Fibroblast of skin of abdomen (primary cell): ENCODE data around the gene TNRC6A.
A peak's percentile ranks its signal among the peaks of the same experiment; 100 is the strongest.
"Not testable (repeated sequence)": the region's sequence is repeated elsewhere in the genome, so short reads cannot be mapped to it uniquely, and the experiment has no call there.

ENCODE experiments used
- DNase-seq: peaks from one replicate; pipeline ENCODE4 v3.0.0-alpha.2; 2013

The TNRC6A gene

DNA sequence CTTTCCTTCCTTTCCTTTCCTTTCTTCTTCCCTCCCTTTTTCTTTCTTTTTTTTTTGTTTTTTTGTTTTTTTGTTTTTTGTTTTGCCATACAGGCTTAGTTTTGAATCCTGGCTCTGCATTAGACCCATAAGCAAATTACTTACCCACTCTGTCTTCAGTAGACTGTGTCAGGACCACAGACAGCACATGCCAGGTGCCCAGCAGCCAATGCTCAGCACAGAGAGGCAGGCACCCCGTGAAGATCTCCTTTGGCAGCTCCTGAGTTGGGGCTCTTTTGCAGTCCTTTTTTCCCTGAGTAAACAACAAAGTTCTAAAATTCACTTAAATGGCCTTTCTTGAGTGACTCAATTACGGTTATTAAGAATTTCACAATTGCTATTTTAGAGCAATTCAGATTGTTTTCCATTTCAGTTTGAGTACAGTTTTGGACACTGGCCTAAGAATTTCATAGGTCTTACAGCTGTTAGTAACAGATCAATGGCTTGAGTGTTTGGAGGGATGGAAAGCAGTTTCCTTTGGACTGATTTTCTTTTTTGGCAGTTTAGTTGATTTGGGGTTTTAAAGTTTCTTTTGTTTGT lies 90.1 kb downstream of the TNRC6A start:
- no peak for DNase-seq

DNA sequence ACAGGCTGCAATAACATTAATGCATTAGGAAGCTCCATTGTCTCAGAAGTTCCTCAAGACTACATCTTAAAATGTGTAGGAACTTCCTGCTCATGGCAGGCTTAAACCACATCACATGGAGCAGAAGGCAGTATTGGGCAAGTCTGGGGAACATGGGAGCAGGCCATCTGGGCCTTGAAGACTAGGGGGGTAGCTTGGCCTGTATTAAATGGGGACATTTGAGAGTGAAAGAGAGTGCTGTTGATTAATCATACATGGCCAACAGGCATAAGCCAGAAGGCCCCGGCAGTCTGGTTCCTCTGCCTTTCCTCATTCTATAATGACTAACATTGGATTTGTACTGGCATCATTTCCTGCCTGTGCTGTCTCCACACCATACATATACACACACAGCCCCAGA lies 91.1 kb downstream of the TNRC6A start:
- DNase-seq, result no peak

DNA sequence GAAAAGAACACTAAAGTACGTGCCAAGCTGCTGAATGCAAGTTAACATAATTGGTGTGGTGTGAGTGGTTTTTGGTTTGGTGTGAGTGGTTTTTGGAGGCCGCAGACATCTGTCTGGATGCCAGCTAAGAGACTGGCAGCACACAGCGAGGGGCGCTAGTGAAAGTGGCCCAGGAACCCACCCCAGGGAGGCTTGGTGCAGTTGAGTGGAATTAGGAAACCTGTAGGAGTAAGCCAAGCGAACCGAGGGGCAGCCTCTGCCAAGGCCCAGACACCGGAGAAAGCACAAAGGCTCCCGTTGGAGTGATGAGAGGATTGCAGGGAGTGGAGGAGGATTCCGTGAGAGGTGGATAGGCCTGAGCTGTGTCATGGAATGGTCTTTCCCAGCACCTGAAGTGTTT lies 91.7 kb downstream of the TNRC6A start:
- DNase-seq, result no peak

- DNase-seq, result no peak
These were observed 93.1 kb downstream of the TNRC6A start for GRCh38 chr16:24822542-24822941.

DNA sequence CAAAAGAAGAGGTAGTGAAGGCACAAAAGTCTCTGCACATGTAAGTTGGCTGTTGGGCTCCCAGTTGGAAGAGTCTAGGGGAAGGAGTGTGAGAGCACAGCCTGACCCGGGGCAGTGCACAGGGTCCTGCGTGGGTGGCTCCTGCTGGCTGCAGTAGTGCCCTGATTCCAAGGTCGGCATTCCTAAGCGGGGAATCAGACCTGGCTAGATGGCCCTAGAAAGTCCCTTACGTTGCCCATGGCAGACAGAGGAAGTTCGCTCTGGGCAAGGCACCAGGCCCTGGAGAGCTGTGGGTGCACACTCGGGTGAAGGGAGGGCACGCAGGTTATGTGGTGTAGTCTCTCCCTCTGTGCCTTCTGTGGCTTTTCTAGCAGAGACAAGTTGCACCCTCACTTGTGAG lies 93.5 kb downstream of the TNRC6A start:
- no peak for DNase-seq

GRCh38 chr16:24825696-24826095 lies 96.2 kb downstream of the TNRC6A start:
- DNase-seq, result no peak

DNA sequence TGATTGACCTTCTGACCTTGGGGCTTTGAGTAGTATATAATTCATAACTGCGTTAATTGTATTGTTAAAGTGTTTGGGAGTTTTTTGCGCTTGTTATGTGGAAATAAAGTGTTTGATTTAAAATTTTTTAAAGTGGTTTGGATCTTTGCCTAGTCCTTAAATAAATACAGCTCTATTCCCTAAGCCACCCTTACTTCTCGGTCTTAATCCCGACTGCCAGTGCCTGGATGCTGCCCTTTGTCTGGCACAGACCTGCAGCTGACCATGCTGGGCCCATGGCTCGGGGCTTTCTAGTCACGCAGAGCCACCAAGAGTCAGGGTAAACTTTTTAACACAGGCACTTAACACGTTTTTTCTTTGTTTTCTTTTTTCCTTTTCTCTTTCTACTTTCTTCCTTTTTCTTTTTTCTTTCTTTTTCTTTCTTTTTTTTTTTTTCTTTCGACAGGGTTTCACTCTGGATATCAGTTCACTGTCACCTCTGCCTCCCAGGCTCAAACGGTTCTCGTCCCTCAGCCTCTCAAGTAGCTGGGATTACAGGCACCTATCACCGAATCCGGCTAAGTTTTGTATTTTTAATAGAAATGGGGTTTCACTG lies 96.7 kb downstream of the TNRC6A start:
- DNase-seq, result no peak

DNA sequence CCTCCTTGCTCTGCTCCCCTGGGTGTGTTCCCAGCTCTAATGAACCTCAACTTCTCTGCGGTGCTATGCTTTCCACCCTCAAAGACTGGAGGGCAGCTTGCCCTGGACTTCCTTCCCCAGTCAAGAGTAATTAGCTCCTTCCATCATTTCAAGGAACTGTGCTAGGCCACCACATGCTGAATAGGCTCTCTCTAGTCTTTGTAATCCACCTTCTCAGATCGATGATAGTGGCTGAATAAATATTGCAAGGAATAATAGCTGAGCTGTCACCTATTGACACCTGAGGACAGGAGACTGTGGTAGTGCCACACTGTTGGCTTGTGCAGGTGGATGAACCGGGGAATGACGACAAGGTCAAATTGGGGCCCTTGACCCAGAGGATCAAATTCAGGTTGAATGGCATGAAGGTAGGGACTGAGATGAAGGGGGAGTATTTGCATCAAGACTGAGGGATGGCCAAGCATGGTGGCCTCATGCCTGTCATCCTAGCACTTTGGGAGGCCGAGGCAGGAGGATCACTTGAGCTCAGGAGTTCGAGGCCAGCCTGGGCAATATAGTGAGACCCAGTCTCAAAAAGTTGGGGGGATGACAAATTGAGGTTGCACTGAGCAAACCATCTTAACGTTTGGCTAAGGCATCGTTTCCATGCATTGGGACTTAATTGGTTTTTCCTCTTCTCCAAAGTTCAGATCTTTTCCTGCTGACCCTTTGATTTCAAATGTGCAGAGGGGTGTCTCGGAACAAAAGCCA lies 97.5 kb downstream of the TNRC6A start:
- DNase-seq, result no peak

DNA sequence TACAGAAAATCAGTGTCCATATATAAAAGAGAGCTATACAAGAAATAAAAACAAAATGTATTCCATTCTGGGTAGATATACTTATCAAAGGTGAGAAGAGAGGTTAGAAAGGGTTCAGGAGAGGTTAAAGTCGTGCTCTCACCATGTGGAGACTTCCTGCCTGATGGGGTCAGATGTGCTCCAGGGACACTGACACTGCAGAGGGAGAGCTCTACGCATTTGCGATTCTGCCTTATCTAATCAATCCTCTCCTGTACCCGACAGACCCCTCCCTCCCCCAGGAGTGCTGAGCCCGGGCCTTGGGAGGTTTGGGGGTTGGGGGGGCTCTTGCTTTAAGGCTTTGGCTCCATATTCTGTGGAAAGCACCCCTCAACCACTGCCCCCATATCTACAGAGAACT lies 99.7 kb downstream of the TNRC6A start:
- DNase-seq, result no peak

- no peak for DNase-seq
These were observed 103.9 kb downstream of the TNRC6A start for GRCh38 chr16:24833352-24833751.

DNA sequence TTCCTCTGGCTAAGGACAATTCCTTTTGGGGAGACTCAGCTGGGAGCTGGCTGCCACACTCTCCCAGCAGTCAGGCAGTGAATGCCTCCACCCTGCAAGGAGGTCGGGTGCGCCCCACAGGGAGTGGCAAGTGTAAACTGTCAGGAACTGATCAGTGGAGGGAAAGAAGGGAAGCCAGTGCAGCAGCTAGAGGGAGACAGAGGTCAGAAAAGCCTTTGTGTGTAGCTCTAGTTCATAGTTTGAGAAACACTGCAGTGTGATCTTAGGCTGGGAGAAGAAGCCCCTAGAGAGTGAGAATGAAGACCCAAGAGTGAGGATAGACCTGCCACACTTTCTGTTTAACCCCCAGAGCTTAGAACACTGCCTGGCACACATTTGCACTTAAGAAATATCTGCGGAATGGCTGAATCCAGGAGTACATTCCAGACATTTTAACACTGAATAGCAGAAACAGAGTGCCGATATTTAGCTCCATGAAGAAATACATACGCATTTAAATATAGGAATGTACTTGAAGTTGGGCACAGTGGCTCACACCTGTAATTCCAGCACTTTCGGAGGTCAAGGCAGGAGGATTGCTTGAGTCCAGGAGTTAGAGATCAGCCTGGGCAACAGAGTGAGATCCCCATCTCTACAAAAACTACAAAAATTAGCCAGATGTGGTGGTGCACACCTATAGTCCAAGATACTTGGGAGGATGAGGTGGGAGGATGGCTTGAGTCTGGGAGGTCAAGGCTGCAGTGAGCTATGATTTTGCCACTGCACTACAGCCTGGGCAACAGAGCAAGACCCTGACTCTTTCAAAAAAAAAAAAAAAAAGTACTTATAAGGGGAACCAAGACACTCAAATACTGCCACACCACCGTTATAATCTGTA lies 105.2 kb downstream of the TNRC6A start:
- peak; percentile 30 for DNase-seq

DNA sequence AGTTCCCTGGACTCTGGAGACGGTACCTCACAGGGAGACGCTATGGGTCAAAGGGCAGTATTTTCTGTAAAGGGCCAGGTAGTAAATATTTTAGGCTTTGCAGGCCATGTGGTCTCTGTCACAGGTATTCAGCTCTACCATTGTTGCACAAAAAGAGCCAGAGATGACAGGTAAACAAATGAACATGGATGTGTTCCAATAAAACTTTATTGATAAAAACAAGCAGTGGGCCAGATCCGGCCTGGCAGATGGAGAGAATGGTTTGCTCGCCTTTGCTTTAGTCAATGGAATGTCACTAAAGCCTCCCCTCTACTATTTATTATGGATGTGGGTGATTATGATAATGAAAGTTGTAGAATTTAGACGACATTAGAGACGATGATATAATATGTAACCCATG lies 107.4 kb downstream of the TNRC6A start:
- DNase-seq, result no peak

GRCh38 chr16:24837969-24838368 lies 108.5 kb downstream of the TNRC6A start:
- no peak for DNase-seq

- peak; percentile 28 for DNase-seq
These were observed 109.3 kb downstream of the TNRC6A start for GRCh38 chr16:24838554-24839266.

- DNase-seq, result no peak
These were observed 110.0 kb downstream of the TNRC6A start for GRCh38 chr16:24839347-24839972.

- no peak for DNase-seq
These were observed 111.8 kb downstream of the TNRC6A start for GRCh38 chr16:24841291-24841690.

GRCh38 chr16:24844101-24845030 lies 114.9 kb downstream of the TNRC6A start:
- DNase-seq, result no peak

DNA sequence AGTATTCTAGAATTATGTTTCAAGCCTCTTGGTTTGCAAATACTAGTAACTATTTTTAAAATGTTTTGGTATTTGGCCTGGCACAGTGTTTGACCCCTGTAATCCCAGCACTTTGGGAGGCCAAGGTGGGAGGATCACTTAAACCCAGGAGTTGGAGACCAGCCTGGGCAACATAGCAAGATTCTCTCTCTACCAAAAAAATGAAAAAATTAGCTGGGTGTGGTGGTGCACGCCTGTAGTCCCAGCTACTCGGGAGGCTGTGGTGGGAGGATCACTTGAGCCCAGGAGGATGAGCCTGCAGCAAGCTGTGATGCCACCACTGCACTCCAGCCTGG lies 115.5 kb downstream of the TNRC6A start:
- DNase-seq, result not testable (repeated sequence)

DNA sequence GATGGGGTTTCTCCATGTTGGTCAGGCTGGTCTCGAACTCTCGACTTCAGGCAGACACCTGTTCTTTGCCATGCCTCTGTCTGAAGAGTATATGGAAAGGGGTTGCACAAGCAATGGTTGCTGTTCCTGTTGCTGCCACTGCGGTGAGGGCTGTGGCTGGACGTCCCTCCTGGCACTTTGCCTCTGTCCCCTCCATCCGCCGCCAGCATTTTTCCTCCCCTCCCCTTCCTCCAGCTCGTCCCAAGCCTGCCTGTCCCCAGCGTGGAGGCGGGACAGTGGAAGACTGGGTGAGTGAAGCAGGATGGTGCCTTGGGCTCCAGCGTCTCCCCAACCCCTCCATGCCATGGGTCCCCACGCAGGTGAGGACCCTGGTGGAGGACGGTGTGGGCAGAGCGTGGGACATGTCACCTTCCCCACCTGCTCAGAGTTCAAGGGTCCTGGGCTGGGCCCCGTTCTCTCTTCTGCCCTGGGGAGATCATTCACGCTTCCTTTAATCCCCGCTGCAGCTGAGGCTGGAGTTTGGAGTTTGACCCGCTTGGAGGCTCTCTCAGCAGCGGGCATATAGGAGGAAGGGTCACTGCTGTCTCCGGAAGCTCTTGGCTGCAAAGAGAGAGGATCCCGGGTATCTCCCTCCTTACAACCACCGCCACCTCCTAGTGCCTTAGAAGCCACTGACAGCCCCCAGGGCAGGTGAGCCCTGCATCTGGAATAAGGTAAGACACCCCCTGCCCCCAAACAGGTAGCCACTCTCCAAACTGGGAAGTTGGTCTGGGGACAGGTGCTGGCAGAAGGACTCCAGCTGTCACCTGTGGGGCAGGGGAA lies 116.5 kb downstream of the TNRC6A start, which contains the start of gene SLC5A11:
TSS of gene SLC5A11 (plus strand) at position 238 of the 822 bp plus-strand sequence. CDS start 12,681 bp downstream, outside the sequence.
- no peak for DNase-seq
